NCI-H2227 treated with DMSO at 0.1 percent for 48 hours (cell line): ENCODE results near the gene ABCB10.

Experiments
- DNase-seq: peaks from one replicate; lab custom pipeline; 2025; lab: John Stamatoyannopoulos, UW

The ABCB10 gene

GRCh38 chr1:229474509-229474908, 84.0 kb downstream of the ABCB10 start:
- no peak for DNase-seq

DNA sequence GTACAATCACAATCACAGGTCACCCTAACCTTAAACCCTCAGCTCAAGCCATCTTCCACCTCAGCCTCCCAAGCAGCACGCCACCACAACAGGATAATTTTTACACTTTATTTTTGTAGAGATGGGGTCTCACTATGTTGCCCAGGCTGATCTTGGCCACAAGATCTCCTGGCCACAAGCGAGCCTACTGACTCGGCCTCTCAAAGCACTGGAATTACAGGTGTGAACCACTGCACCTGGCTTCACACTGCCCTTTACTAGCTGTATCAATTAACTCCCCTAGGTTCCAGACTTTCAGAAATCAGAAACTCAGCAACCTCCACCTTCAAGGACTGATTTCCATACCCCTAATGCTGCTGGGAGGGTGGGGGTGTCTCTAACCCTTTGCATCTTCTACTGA, 87.3 kb downstream of the ABCB10 start:
- no peak for DNase-seq

DNA sequence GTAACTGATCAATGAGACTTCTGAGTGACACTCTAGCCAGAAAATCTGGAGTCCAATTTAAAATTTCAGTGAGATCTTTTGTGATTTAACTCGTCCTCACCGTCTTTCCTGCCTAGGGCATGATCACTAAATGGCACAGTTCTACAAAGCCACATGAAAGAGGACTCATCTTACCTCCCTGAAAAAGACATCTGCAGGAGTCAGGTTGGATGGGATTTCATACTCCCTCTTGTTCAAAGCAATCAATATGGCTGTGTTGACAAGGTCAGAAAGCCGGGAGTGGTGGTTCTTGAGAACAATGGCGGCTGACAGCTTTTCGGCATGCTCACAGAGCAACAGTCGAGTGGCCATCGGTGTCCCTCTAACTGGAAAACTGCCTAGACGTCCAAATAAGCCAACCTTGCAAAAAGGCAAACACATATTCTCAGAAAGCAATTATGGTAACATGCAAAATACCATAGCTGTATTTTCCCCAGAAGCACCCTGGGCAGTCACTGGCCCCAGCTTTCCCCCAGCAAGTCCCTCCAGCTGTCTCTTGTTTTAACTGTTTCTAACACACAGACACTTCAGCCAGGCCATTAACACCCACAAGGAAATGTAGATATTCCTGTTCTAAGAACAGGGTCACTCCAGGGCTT, 88.0 kb downstream of the ABCB10 start:
- no peak for DNase-seq

DNA sequence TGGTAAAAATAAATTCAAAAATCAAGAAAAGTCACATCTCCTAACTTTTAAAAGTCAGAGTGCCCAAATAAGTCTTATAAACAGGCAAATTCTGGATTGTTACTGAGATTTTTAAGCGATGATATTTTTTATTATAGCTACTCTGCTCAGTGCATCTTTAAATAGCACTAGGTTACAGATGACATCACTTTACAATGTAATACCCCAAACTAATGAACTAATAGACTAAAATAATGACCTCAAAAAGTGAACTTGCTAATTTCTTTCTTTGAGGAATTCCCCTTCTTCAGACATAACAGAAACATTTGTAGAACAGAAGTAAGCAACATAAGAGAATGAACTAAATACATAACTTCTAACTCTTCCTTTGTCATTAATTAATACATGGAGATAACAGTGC, 91.6 kb downstream of the ABCB10 start:
- no peak for DNase-seq
